Measurements from ENCODE around the gene FGF14.

FGF14 gene

GRCh38 chr13:102207680-102208342 is 194.0 kb downstream of the FGF14 start:
- FAIRE-seq: no peak
- DNase-seq (ENCODE audit: insufficient read length): no peak
- no peak for TF ChIP-seq POLR2AphosphoS5 (IDR thresholded peaks at IDR 0.05; ENCODE audit: low read depth, low read length)
- TF ChIP-seq POLR2A (IDR thresholded peaks at IDR 0.05; ENCODE audit: low read depth, low read length): no peak
- no peak for TF ChIP-seq TAF1 (IDR thresholded peaks at IDR 0.05; ENCODE audit: borderline replicate concordance, low read depth, low read length)

- FAIRE-seq (no peak), DNase-seq (ENCODE audit: insufficient read length) (no peak)
- no peak for TF ChIP-seq POLR2A (IDR thresholded peaks at IDR 0.05; ENCODE audit: low read depth, low read length)
- TF ChIP-seq TAF1 (IDR thresholded peaks at IDR 0.05; ENCODE audit: borderline replicate concordance, low read depth, low read length): no peak
- no peak for TF ChIP-seq POLR2AphosphoS5 (IDR thresholded peaks at IDR 0.05; ENCODE audit: low read depth, low read length)
These were observed 198.1 kb downstream of the FGF14 start for GRCh38 chr13:102203718-102204117.

GRCh38 chr13:102198418-102199311 is 203.2 kb downstream of the FGF14 start:
- DNase-seq (ENCODE audit: insufficient read length) (no peak), FAIRE-seq (no peak)
- TF ChIP-seq POLR2A (IDR thresholded peaks at IDR 0.05; ENCODE audit: low read depth, low read length) (no peak), POLR2AphosphoS5 (IDR thresholded peaks at IDR 0.05; ENCODE audit: low read depth, low read length) (no peak), TAF1 (IDR thresholded peaks at IDR 0.05; ENCODE audit: borderline replicate concordance, low read depth, low read length) (no peak)

GRCh38 chr13:102197193-102197592 is 204.7 kb downstream of the FGF14 start:
- FAIRE-seq: no peak
- no peak for TF ChIP-seq POLR2AphosphoS5 (IDR thresholded peaks at IDR 0.05; ENCODE audit: low read depth, low read length)
- TF ChIP-seq POLR2A (IDR thresholded peaks at IDR 0.05; ENCODE audit: low read depth, low read length): no peak
- TF ChIP-seq TAF1 (IDR thresholded peaks at IDR 0.05; ENCODE audit: borderline replicate concordance, low read depth, low read length): no peak
- DNase-seq (ENCODE audit: insufficient read length): no peak

- DNase-seq (ENCODE audit: insufficient read length): no peak
- TF ChIP-seq POLR2A (IDR thresholded peaks at IDR 0.05; ENCODE audit: low read depth, low read length): no peak
- TF ChIP-seq POLR2AphosphoS5 (IDR thresholded peaks at IDR 0.05; ENCODE audit: low read depth, low read length): no peak
- TF ChIP-seq TAF1 (IDR thresholded peaks at IDR 0.05; ENCODE audit: borderline replicate concordance, low read depth, low read length): no peak
- FAIRE-seq: no peak
These were observed 206.0 kb downstream of the FGF14 start for GRCh38 chr13:102195566-102196462.

GRCh38 chr13:102192858-102193257 is 209.0 kb downstream of the FGF14 start:
- TF ChIP-seq POLR2A (IDR thresholded peaks at IDR 0.05; ENCODE audit: low read depth, low read length) (no peak), TAF1 (IDR thresholded peaks at IDR 0.05; ENCODE audit: borderline replicate concordance, low read depth, low read length) (no peak)
- FAIRE-seq (no peak), DNase-seq (ENCODE audit: insufficient read length) (no peak)

- TF ChIP-seq POLR2AphosphoS5 (IDR thresholded peaks at IDR 0.05; ENCODE audit: low read depth, low read length): no peak
- TF ChIP-seq POLR2A (IDR thresholded peaks at IDR 0.05; ENCODE audit: low read depth, low read length): no peak
- no peak for TF ChIP-seq TAF1 (IDR thresholded peaks at IDR 0.05; ENCODE audit: borderline replicate concordance, low read depth, low read length)
- DNase-seq (ENCODE audit: insufficient read length): no peak
- FAIRE-seq: no peak
These were observed 209.8 kb downstream of the FGF14 start for GRCh38 chr13:102191951-102192502.

- no peak for FAIRE-seq
- DNase-seq (ENCODE audit: insufficient read length): no peak
- TF ChIP-seq POLR2A (IDR thresholded peaks at IDR 0.05; ENCODE audit: low read depth, low read length): no peak
- TF ChIP-seq POLR2AphosphoS5 (IDR thresholded peaks at IDR 0.05; ENCODE audit: low read depth, low read length): no peak
- no peak for TF ChIP-seq TAF1 (IDR thresholded peaks at IDR 0.05; ENCODE audit: borderline replicate concordance, low read depth, low read length)
These were observed 210.9 kb downstream of the FGF14 start for GRCh38 chr13:102190930-102191329.

GRCh38 chr13:102187313-102187712 is 214.5 kb downstream of the FGF14 start:
- DNase-seq (ENCODE audit: insufficient read length) (no peak), FAIRE-seq (no peak)
- TF ChIP-seq POLR2AphosphoS5 (IDR thresholded peaks at IDR 0.05; ENCODE audit: low read depth, low read length): no peak
- no peak for TF ChIP-seq POLR2A (IDR thresholded peaks at IDR 0.05; ENCODE audit: low read depth, low read length)
- no peak for TF ChIP-seq TAF1 (IDR thresholded peaks at IDR 0.05; ENCODE audit: borderline replicate concordance, low read depth, low read length)

GRCh38 chr13:102185375-102185984 is 216.4 kb downstream of the FGF14 start:
- TF ChIP-seq POLR2A (IDR thresholded peaks at IDR 0.05; ENCODE audit: low read depth, low read length) (no peak), POLR2AphosphoS5 (IDR thresholded peaks at IDR 0.05; ENCODE audit: low read depth, low read length) (no peak), TAF1 (IDR thresholded peaks at IDR 0.05; ENCODE audit: borderline replicate concordance, low read depth, low read length) (no peak)
- FAIRE-seq: no peak

More at GRCh38 chr13:102185375-102185984, 216.4 kb downstream of the FGF14 start:
- DNase-seq (ENCODE audit: insufficient read length): no peak
